AG10803 (cell line): ENCODE data around the gene GRIA1.

Experiments used
- DNase-seq: peaks from one replicate; pipeline ENCODE4 v3.0.0; 2010; ENCODE audit warnings: low read depth
- H3K4me3 ChIP-seq: 2 replicates; pipeline ENCODE4 v1.5.1; 2011; ENCODE audit warnings: mild to moderate bottlenecking, low read length, control low read depth
- TF ChIP-seq, protein P1 (sequence below): conservative IDR thresholded peaks from 2 replicates; pipeline ENCODE4 v1.5.1; 2011; ENCODE audit warnings: mild to moderate bottlenecking, low read length, control low read depth, inconsistent platforms

GRIA1 gene

DNA sequence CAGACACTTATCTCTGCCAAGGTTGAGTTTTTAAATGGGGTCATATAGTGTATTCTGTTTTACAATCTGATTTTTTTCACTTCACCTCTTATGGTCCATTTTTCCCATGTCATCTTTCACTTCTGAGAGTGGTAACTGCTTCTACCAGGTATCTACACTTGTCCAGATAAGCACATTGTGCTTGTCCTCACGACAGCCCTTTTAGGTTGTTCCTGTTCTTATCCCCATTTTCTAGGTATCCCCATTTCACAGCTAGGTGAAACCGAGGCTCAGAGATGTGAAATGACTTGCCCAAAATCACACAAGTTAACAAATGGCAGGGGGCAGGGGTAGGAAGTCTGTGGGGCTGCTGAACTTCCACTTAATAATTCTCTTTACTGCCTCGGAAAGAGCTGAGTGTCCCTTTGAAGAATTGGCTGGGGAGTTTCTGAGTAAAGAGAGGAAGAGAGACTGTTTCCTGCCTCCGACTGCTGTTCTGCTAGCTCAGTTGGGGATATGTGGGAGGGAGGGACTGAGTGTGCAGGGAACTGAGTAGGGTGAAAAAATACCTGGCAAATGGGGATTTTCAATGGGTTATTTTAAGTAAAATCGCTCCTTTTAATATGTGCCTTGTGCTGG is 255.4 kb downstream of the GRIA1 start:
- no peak overlapping the region for H3K4me3 ChIP-seq
- DNase-seq, result no peak
- TF ChIP-seq, protein P1, sequence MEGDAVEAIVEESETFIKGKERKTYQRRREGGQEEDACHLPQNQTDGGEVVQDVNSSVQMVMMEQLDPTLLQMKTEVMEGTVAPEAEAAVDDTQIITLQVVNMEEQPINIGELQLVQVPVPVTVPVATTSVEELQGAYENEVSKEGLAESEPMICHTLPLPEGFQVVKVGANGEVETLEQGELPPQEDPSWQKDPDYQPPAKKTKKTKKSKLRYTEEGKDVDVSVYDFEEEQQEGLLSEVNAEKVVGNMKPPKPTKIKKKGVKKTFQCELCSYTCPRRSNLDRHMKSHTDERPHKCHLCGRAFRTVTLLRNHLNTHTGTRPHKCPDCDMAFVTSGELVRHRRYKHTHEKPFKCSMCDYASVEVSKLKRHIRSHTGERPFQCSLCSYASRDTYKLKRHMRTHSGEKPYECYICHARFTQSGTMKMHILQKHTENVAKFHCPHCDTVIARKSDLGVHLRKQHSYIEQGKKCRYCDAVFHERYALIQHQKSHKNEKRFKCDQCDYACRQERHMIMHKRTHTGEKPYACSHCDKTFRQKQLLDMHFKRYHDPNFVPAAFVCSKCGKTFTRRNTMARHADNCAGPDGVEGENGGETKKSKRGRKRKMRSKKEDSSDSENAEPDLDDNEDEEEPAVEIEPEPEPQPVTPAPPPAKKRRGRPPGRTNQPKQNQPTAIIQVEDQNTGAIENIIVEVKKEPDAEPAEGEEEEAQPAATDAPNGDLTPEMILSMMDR, result no peak

DNA sequence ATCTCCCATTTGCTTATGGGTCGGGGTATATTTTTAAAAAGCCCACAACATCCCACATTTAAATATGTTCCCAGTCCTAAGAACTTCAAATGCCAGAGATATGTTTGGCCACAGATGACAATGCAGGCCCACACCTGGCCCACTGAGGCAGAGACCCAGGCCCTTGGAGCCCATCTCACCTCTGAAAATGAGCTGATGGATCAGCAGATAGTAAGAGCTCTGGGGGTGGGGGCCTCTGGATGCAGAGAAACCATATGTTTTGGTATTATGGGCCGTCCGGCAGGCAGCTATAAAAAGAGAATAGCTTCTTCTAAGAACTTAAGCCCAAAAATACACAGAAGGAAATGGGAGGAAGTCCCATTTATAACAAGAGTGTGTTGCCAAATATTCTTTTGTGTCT is 256.0 kb downstream of the GRIA1 start:
- no peak for DNase-seq
- TF ChIP-seq, protein P1, result no peak
- H3K4me3 ChIP-seq, result no peak overlapping the region

GRCh38 chr5:153748823-153749222 is 258.4 kb downstream of the GRIA1 start:
- TF ChIP-seq, protein P1, result no peak
- DNase-seq, result no peak

DNA sequence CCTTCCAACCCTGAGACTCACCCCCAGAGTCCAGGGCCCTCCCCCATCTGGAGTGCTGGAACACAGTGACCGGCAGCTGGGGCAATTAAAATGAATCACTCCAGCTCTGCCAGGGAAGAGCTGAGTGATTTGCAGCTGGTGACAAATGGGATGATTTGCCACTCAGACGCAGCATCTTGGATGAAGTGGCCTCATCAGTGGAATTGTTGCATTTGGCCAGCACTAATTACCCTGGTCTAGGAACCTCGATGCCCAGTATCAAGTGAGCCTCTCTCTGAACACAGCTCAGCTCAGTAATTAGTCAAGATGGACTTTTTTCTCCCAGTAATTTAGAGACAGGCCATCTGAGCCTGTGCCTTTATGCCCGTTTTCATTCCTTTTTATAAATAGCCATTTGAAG is 259.5 kb downstream of the GRIA1 start:
- no peak overlapping the region for H3K4me3 ChIP-seq

More at GRCh38 chr5:153748823-153749222, 258.4 kb downstream of the GRIA1 start:
- no peak overlapping the region for H3K4me3 ChIP-seq

DNA sequence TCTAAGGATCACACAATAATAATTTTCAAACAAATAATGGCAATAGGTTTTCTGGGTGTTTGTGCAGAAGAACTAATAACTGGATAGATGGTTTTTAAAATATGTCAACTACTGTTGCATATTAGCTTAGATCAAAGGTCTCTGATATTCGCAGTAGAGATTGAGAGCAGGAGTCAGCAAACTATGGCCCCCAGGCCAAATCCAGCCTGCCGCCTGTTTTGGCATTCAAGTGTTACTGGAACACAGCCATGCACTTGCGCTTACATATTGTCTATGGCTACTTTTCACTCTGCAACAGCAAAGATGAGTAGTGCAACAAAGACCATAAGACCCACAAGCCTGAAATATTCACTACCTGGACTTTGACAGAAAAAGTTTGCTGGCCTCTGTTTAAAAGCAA is 260.8 kb downstream of the GRIA1 start:
- TF ChIP-seq, protein P1, result no peak
- DNase-seq, result no peak
- H3K4me3 ChIP-seq, result no peak overlapping the region

More for the DNA sequence above, 259.5 kb downstream of the GRIA1 start:
- TF ChIP-seq, protein P1, result no peak
- peak; percentile 63 for DNase-seq

DNA sequence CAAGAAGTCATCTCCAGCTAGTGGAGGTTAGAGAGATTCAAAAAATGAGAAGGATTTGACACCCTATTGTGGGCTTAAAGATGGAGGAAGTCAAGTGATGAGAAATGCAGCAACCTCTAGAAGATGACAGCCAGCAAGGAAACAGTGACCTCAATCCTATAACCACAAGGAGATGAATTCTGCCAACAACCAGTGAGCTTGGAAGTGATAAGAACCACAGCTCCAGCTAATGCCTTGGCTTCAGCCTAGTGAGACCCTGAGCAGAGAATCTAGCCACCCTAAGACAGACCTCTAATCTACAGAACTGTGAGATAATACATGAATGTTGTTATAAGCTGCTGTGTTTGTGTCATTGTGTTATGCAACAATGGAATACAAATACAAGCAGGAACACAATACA is 262.4 kb downstream of the GRIA1 start:
- DNase-seq, result peak; percentile 59
- TF ChIP-seq, protein P1, result no peak
- H3K4me3 ChIP-seq, result no peak overlapping the region

DNA sequence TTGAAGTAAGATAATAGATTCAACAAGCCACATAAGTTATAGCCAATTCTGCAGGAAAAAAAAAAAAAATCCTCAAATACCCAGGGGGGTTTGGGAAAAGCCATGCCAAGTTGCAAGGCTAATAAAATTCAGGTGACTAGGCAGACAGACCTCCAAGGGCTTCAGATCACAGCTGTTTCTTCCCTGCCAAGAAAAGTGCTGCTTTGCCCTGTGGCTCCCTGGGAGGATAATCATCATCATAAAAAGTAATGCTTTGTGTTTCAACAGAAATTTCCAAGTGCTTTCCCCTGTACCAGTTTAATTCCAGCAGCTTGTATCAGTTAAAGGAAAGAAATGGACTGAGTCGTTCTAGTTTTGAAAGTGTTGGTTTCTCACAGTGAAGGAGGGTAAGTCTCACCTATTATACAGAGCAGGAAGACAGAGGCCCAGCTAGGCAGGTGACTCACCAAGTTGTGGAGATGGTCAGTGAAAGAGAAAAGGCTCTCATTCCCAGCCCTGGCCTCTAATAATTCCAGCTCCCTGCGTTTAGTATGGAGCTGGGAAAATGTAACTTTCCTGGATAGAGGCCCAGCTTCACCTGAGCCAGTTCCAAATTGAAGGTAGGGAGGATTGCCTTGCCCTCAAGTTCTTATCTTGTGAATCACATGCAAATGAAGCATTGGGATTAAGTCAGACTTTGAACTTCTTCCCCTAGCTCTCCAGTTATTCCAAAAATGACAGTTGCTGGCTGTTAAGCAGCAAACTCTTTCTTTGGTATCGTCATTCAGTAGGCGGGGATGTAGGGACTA is 263.4 kb downstream of the GRIA1 start:
- no peak overlapping the region for H3K4me3 ChIP-seq
- peak; percentile 27 for DNase-seq
- TF ChIP-seq, protein P1, result no peak
